ENCODE data around the gene SORBS1. TPM values are rescaled to one million over a fixed set of nuclear protein-coding genes. Genes with fewer than 3 reads are reported as not detected.
A peak's percentile ranks its signal among the peaks of the same experiment; 100 is the strongest.

The SORBS1 gene
- total RNA-seq, 4 donors from 2014 or later = 120 to 1,051 (median 449) TPM

DNA sequence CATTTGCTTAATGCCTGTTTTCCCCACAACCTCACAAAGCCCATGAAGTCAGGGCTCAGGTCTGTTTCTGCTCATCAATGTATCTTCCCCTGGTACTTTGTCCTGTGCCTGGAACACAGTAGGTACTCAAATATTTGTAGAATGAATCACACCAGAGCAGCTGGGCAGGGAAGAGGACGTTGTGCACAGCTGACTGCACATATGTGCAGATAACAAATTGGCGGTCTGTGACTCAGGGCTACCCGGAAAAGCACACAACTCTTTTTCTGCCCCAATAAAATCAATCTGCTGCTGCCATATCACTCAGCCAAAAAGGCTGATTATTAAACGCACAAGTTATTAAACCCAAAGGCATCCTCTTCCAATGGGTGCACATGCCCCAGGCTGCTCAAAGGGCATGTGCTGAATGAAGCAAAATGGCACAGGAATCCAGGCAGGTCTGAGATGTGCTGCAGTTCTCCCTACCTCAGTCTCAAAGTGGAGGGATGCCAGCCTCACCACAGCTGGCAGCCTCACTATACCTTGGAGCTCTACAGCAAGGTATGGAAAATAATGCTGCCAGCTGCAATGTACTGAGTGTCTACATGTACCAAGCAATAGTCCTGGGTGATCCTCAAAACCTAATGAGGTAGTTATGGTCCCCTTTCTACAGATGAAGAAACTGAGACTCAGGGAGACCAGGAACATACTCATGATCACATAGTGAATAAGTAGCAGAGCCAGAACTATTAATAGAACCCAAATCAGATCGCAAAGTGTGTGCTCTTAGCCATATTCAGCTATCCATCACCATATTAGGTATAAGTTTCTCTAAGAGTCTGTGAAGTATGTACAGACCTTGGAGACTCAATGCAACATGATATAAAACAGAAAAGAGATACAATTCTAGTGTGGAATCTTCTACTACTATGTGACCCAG lies 43.4 kb downstream of the SORBS1 start:
- no peak for ATAC-seq (ENCODE audit: low FRiP score)
- no peak for DNase-seq (ENCODE audit: low spot score)
- TF ChIP-seq, protein P1, sequence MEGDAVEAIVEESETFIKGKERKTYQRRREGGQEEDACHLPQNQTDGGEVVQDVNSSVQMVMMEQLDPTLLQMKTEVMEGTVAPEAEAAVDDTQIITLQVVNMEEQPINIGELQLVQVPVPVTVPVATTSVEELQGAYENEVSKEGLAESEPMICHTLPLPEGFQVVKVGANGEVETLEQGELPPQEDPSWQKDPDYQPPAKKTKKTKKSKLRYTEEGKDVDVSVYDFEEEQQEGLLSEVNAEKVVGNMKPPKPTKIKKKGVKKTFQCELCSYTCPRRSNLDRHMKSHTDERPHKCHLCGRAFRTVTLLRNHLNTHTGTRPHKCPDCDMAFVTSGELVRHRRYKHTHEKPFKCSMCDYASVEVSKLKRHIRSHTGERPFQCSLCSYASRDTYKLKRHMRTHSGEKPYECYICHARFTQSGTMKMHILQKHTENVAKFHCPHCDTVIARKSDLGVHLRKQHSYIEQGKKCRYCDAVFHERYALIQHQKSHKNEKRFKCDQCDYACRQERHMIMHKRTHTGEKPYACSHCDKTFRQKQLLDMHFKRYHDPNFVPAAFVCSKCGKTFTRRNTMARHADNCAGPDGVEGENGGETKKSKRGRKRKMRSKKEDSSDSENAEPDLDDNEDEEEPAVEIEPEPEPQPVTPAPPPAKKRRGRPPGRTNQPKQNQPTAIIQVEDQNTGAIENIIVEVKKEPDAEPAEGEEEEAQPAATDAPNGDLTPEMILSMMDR (IDR thresholded peaks at IDR 0.05) = no peak

DNA sequence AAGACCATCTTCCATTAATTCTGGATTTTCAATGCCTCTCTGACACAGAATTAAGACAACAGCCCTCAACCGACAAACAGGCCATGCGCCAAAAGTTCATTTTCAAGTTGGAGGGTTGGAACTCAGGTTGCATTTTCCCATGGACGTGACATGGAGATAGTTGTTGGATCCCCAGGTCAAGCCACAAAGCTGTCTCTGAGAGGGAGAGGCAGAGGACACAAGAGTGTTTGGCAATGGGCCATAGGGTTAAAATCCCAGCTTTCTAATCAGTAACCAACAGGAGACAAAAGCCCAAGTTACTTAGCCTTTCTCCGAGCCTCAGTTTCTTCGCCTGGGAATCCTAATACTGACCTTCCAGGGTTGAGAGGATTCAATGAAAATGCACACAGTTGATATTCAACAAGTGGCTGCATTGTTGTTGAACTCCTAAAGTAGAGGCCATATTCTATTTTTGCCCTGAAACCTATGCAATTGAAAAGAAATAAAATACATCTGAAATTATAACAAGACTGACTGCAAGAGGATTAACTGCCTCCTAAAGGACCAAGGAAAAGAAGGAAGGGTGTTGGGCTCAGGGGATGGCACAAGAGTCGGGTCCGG lies 44.3 kb downstream of the SORBS1 start:
- DNase-seq (ENCODE audit: low spot score) (no peak), ATAC-seq (ENCODE audit: low FRiP score) (no peak)
- TF ChIP-seq, protein P1 (IDR thresholded peaks at IDR 0.05) = no peak

DNA sequence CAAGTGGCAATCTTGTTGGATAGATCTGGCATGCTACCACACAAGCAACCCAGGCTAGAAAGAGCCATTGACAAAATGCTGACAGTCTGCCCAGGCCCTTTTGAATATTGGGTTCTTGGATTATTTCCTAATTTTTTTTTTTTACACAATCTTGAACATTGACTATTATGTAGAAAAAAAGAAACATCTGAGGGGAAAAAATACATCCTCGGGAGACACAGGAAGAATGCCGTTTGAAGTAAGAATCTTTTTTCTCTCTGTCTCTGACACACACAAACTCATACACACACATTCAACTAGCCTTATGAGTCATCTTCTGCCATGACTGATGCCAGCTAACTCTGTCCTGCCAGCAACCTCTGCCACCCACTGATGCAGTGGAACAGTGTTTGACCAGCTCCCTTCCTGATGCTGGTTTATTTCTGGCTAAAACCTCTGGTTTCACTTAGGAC lies 47.2 kb downstream of the SORBS1 start:
- DNase-seq (ENCODE audit: low spot score) = no peak
- TF ChIP-seq, protein P1 (IDR thresholded peaks at IDR 0.05) = no peak

DNA sequence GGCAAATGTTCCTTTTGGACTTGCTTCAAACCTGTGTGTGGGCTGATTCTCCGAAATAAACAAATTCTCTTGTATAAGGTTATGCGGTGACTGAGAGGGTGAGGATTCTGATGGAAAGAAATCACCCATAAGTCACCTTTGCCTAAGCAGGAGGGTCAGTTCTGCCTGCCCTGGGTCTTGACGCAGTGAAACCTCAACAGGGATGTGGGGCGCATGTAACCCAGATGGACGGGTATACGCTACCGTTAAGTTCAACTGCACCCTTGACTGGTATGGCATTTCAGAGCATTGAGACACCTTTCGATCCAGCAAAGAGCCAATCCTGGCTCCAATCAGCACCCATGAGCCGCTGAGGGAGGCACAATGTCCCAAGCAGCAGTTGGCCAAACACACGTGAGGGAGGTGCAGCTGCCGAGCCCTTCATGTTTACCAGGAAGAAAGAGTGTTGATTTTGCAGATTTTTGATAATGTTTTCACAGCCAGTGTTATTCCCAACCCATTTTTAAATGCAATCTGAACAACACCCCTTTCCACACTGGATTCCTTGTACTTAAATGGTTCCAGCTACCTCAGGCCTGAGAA lies 48.1 kb downstream of the SORBS1 start:
- DNase-seq (ENCODE audit: low spot score) = no peak
- ATAC-seq (ENCODE audit: low FRiP score) = no peak
- TF ChIP-seq, protein P1 (IDR thresholded peaks at IDR 0.05) = no peak

More for the DNA sequence above, 47.2 kb downstream of the SORBS1 start:
- ATAC-seq (ENCODE audit: low FRiP score) = peak; percentile 80

DNA sequence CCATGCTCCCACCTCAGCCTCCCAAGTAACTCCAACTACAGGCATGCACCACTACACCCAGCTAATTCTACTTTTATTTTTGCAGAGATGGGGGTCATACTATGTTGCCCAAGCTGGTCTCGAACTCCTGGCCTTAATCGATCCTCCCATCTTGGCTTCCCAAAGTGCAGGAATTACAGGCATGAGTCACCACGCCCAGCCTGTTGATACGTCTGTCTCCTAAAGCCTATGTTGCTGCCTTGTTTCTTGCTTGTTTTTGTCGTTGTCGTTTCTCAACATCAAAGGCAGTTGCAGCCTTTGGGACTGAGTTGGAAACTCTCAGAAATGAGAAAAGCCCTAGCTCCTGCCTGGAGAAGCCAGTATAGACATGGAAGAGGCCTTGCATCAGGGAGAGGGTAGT lies 49.9 kb downstream of the SORBS1 start:
- ATAC-seq (ENCODE audit: low FRiP score) = no peak
- DNase-seq (ENCODE audit: low spot score) = no peak
- TF ChIP-seq, protein P1 (IDR thresholded peaks at IDR 0.05) = no peak

DNA sequence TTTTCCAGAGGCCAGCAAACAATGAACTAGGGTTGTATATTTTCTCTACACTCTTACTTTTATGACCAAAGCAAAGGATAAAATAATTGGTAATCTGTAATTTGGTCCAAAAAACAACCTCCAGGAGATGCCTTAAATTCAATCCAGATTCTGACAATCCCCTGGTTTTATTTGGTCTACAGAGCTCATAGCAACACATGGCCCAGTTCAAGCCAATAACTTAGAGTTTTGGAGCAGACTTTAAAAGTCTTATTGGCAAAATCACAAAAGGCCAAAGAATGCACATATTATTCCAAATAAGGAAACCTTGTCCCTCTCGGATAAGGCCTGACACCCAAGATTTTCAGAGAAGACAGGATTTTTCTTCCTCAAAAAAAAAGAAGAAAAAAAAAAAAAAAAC lies 51.9 kb downstream of the SORBS1 start:
- ATAC-seq (ENCODE audit: low FRiP score) (no peak), DNase-seq (ENCODE audit: low spot score) (no peak)
- TF ChIP-seq, protein P1 (IDR thresholded peaks at IDR 0.05) = no peak

All from omental fat pad (tissue), 4 donors.